HTERT RPE-1 (cell line): Measurements from ENCODE around the gene ECT2.
"Not testable (repeated sequence)": the region's sequence is repeated elsewhere in the genome, so short reads cannot be mapped to it uniquely, and the experiment has no call there.

Experiments
- in situ Hi-C: fragments of 300-500 bp; cut with MboI; formaldehyde crosslinking; loops from 4 replicates; pipeline ENCODE4 v1.14.3; 2020; ENCODE audit warnings: low sequenced_read_pairs

The ECT2 gene

DNA sequence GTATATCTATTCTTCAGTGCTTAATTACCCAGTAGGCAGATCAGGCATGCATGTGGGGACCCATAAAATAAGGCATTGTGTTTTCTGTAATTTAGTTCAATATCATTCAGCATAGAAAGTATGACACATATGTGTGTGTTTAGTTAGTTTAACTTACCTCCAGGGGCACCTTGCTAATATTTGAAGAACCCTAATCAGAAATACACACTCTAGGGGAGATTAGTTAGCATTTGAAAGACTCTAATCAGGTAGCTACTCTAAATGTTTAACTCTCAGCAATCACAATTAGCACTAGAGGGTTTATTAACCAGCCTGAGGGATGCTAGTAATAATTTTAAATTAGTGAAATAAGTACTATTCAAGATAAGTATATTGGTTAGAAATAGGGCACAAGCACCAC, 104.5 kb downstream of the ECT2 start:
- in situ Hi-C loops: no loop called here

DNA sequence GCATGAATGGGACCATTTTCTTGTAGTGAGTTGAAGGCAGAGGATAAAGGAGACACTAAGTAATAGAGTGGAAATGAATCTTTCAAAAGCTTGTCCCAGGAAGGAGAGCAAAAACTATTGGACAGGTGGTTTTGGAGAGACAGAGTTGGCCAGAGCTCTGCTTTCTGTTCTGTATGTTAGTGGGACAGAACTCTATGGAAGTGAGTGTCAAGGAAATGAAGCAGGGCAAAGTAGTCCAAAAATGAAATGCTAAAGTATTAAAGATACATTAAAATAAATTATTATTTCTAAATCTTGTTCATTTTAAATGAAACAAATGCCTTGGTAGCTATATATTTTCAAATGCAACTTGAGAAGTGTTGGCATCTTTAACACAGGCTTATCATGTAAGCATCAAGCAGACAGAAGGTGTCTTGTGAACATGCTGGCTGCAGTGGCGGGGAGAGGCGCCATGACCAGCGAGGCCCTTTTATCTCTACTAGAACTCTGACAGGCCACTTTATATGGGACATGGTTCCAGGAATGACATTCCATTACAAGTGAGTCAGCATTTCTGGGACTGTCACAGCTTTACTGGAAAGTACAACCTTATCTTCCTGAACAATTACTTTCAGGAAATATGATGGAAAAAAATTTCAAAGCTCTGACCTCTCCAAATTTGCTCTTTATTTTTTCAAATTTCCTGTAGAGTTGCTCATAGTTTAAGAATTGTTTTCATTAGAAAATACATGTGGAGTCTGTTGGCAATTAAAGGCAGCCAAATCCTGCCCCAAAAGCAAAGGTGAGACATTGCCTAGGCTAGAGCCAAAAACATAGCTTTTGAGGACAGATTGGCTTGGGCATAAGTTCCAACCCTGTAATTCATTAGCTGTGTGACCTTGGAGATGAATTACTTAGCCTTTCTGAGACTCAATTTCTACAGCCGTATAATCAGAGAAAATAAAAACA, 106.5 kb downstream of the ECT2 start:
- in situ Hi-C loops: no loop called here

DNA sequence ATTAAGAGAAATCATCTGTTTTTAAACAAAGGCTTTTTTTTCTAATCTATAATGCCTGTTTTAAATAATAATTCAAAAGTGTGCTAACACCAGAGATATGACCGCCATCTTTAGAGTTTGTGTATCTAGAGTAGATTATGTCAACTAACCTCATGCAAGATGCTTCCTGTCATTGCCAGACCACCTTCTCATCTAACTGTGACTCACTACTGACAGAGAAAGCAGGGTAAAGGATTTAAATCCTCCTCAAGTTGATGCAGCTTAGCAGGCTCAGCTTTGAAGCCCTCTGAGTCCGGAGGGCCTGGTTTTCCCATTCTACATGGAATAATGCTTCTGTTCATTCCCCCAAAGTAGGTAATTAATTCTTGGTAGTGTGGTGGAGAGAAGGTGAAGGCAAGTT, 108.5 kb downstream of the ECT2 start:
- in situ Hi-C loops: no loop called here

DNA sequence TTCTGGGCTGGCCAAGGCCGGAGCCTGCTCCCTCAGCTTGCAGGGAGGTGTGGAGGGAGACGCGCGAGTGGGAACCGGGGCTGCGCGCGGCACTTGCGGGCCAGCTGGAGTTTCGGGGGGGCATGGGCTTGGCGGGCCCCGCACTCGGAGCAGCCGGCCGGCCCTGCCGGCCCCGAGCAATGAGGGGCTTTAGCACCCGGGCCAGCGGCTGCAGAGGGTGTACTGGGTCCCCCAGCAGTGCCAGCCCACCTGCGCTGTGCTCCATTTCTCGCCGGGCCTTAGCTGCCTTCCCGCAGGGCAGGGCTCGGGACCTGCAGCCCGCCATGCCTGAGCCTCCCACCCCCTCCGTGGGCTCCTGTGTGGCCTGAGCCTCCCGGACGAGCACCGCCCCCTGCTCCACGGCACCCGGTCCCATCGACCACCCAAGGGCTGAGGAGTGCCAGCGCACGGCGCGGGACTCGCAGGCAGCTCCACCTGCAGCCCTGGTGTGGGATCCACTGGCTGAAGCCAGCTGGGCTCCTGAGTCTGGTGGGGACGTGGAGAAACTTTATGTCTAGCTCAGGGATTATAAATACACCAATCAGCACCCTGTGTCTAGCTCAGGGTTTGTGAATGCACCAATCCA, 116.3 kb downstream of the ECT2 start:
- in situ Hi-C loops: not testable (repeated sequence)

DNA sequence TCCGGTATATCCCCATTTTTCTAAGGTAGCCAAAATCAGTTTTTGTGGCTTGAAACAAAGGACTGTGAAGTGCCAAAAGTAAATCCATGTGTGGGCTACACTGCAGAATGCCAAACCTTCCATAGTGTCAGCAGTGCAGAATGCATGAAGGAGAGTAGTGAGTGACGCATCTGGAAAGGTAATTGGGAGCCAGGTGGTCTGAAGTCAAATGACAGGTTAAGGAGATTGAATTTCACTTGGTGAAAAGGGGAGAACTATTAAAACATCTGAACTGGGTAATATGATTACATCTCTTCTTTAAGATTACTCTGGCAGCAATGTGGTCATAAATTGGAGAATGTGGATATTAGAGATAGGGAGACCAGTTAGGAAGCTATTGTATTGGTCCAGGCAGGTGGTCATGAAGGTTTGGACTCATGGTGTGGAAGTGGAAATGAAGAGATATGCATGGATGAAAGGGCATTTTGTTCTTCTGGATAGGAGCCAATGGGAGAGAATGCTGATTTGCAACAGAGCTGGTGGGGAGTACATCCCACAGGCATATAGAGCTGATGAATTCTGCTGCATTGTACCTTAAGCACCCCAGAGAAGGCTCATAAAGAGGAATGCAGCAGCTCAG, 118.2 kb downstream of the ECT2 start:
- in situ Hi-C loops: no loop called here

DNA sequence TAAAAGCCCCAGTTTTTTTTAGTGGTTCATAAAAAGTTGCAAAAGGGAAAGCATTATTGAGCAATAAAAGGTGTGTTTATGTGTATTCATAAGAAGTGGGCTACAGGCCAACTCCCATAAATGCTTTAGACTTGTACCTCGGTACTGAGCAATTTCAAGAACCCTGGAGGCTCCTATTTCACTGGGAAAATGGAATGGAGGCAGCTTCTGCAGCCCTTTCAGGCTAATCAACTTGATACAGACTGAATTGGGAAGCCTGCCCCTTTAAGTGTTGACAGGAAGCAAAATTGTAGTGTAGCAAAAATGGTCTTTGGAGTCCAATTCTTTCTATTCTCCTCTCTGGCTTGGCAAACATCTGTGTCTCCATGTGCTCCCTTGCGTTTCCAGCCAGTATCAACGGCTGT, 118.8 kb downstream of the ECT2 start:
- in situ Hi-C loops: no loop called here

DNA sequence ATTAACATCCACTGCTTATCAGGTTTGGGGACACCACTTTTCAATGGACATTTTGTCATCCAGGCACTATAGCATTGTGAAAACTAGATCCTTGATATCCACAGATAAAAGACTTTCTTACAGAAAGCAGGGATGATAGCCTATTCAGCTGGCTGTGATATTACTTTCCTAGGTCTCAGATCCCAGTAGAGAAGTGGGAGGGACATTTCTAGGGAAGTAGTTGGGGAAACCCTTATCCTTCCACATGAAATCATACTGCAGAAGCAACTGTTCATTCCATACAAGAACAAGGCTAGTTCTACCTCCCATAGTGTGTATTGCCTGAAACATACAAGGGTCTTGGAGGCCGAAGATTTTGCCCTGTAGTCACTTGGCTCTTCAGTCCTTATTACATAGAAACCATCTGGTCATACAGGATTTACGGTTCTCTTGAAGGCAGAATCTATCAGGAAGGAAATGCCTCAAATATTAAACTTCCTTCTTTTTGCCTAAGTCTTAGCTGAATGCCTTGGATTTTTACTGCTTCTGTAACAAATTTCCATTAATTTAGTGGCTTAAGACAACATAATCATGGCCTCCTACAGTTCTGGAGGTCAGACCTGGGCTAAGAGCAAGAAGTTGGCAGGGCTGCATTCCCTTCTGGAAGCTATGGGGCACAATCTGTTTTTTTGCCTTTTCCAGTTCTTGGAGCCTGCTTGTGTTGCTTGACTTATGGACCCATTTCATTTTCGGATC, 119.4 kb downstream of the ECT2 start:
- in situ Hi-C loops: no loop called here
